CD4-positive, CD25-positive, alpha-beta regulatory T cell (primary cell): ENCODE data around the gene LMAN1L. TPM values are rescaled to one million over a fixed set of nuclear protein-coding genes. Genes with fewer than 3 reads are reported as not detected.

Source experiments
- ATAC-seq, 2 donors: fragments of 150-1000 bp; cut with Tn5 transposase; one replicate each; pipeline ENCODE4 v1.10.0; 2021; ENCODE audit warnings: low read depth in 2 of 2, moderate number of reproducible peaks in 2 of 2, moderate library complexity in 1 of 2
- DNase-seq, 3 donors: peaks; one replicate each; pipeline versions ENCODE4 v3.0.0 to v3.0.0-alpha.2; 2012 to 2022; ENCODE audit warnings: mixed read lengths in 1 of 3
- H3K27ac ChIP-seq: one replicate; pipeline ENCODE4 v1.7.0; 2013; ENCODE audit warnings: mild to moderate bottlenecking, low read length; ENCODE audit not compliant: insufficient read depth, poor library complexity, severe bottlenecking
- H3K27me3 ChIP-seq: one replicate; pipeline ENCODE4 v1.7.0; 2013; ENCODE audit warnings: low read length; ENCODE audit not compliant: control insufficient read depth, insufficient read depth
- H3K36me3 ChIP-seq: one replicate; pipeline ENCODE4 v1.7.0; 2013; ENCODE audit warnings: mild to moderate bottlenecking, low read length, moderate library complexity; ENCODE audit not compliant: control insufficient read depth, insufficient read depth
- H3K4me1 ChIP-seq: 2 replicates; pipeline ENCODE4 v1.7.0; 2013; ENCODE audit warnings: mild to moderate bottlenecking, low read length; ENCODE audit not compliant: insufficient read depth, control insufficient read depth, poor library complexity, severe bottlenecking
- H3K4me3 ChIP-seq: one replicate; pipeline ENCODE4 v1.7.0; 2013; ENCODE audit warnings: low read depth, mild to moderate bottlenecking, low read length, moderate library complexity
- H3K9me3 ChIP-seq, 2 experiments: 1 replicate in 1 of 2; 2 replicates in 1 of 2; pipeline ENCODE4 v1.7.0; 2013; ENCODE audit warnings: low read length in 2 of 2, mild to moderate bottlenecking in 1 of 2, moderate library complexity in 1 of 2; ENCODE audit not compliant: control insufficient read depth in 2 of 2
- H3K27ac Mint-ChIP-seq, 3 donors: one replicate each; pipeline ENCODE4 v1.8.0; 2020 to 2022; ENCODE audit warnings: mild to moderate bottlenecking in 3 of 3, mixed read lengths in 3 of 3, moderate library complexity in 2 of 3
- H3K27me3 Mint-ChIP-seq: one replicate; pipeline ENCODE4 v1.8.0; 2022; ENCODE audit warnings: mild to moderate bottlenecking, mixed read lengths
- H3K36me3 Mint-ChIP-seq: one replicate; pipeline ENCODE4 v1.8.0; 2020; ENCODE audit warnings: mixed read lengths
- H3K4me1 Mint-ChIP-seq, 4 donors: one replicate each; pipeline ENCODE4 v1.8.0; 2020 to 2022; ENCODE audit warnings: mixed read lengths in 4 of 4, mild to moderate bottlenecking in 1 of 4
- H3K4me3 Mint-ChIP-seq, 4 donors: one replicate each; pipeline ENCODE4 v1.8.0; 2020 to 2022; ENCODE audit warnings: mild to moderate bottlenecking in 4 of 4, mixed read lengths in 4 of 4, moderate library complexity in 3 of 4
- H3K9me3 Mint-ChIP-seq, 7 donors: one replicate each; pipeline ENCODE4 v1.8.0; 2020 to 2022; ENCODE audit warnings: mixed read lengths in 7 of 7, mild to moderate bottlenecking in 3 of 7, moderate library complexity in 2 of 7
- polyA plus RNA-seq, 4 donors: library from polyadenylated mRNA; unstranded; fragments of 300-500 nt; fragmentation: Illumina TruSeq; gene quantifications; one replicate each; pipeline ENCODE4 v1.2.3, GENCODE V29; 2021
- total RNA-seq: library from RNA; stranded (reverse); gene quantifications from one replicate; pipeline ENCODE4 v1.2.3, GENCODE V29; 2022

LMAN1L gene
- not detected for total RNA-seq
- not detected for polyA plus RNA-seq

DNA sequence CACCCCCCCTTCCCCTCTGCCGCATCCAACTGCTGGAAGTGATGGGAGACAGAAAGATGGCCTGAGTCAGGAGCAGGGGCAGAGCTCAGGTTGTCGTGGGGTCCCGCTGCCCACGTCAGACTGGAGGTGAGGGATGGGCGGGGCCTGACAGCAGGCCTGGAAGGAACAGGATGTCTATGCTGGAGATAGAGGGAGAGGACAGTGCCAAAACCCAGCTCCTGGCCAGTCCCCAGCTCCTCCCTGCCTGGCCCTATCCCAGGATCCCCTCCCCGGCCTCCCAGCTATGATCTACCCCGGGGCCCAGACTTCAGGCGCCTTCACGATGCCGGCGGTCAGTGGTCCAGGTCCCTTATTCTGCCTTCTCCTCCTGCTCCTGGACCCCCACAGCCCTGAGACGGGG is at the start of gene LMAN1L:
TSS of gene LMAN1L (plus strand) at position 303 of the 400 bp plus-strand sequence. CDS start at position 323, 20 bp downstream.
- H3K4me1 Mint-ChIP-seq: peaks cover 0 to 17% (median 8%) of the 10 kb centered on the region in 4 donors
- H3K27me3 ChIP-seq: no peaks in the 10 kb centered on the region
- ATAC-seq: no peak
- H3K27ac ChIP-seq: no peak within 1 kb of the TSS
- H3K4me1 ChIP-seq: no peaks in the 10 kb centered on the region
- H3K4me3 ChIP-seq: no peak within 1 kb of the TSS
- no peaks in the 10 kb centered on the region for H3K36me3 Mint-ChIP-seq
- H3K36me3 ChIP-seq: no peaks in the 10 kb centered on the region
- no peaks in the 10 kb centered on the region for H3K9me3 Mint-ChIP-seq
- H3K27ac Mint-ChIP-seq: peak within 1 kb of the TSS in 1 of 3 donors; percentile 46
- H3K9me3 ChIP-seq: no peaks in the 10 kb centered on the region
- no peak within 1 kb of the TSS for H3K4me3 Mint-ChIP-seq
- H3K27me3 Mint-ChIP-seq: peaks cover 4% of the 10 kb centered on the region
- DNase-seq: no peak

DNA sequence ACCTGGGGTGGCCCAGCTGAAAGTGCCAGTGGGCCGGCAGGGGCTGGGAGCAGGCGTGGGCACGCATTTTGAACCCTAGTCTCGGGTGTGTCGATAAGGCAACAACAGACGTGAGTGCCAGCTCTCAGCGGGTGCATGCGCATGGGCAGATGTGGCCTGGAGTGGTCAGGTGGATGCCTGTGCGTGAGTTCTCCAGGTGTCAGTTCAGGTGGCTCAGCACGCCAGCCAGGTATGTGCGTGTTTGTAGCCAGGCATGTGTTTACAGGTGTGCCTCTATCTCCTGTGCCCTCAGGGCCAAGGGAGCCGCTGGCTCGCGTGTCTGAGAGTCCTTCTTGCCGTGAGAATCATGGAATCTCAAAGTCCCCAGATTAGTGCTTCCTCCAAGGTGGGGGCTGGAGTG is 49.2 kb upstream of the LMAN1L start:
- H3K27ac Mint-ChIP-seq: no peak overlapping the region
- no peaks in the 10 kb centered on the region for H3K9me3 Mint-ChIP-seq
- H3K4me1 Mint-ChIP-seq: no peaks in the 10 kb centered on the region
- DNase-seq (no peak), ATAC-seq (no peak)
- H3K4me3 Mint-ChIP-seq: no peak overlapping the region
- Histone ChIP-seq H3K4me1 (no peaks in the 10 kb centered on the region), H3K36me3 (no peaks in the 10 kb centered on the region), H3K27me3 (no peaks in the 10 kb centered on the region), H3K4me3 (no peak overlapping the region), H3K27ac (no peak overlapping the region), H3K9me3 (no peaks in the 10 kb centered on the region)
- peaks cover 21% of the 10 kb centered on the region for H3K27me3 Mint-ChIP-seq
- H3K36me3 Mint-ChIP-seq: no peaks in the 10 kb centered on the region

DNA sequence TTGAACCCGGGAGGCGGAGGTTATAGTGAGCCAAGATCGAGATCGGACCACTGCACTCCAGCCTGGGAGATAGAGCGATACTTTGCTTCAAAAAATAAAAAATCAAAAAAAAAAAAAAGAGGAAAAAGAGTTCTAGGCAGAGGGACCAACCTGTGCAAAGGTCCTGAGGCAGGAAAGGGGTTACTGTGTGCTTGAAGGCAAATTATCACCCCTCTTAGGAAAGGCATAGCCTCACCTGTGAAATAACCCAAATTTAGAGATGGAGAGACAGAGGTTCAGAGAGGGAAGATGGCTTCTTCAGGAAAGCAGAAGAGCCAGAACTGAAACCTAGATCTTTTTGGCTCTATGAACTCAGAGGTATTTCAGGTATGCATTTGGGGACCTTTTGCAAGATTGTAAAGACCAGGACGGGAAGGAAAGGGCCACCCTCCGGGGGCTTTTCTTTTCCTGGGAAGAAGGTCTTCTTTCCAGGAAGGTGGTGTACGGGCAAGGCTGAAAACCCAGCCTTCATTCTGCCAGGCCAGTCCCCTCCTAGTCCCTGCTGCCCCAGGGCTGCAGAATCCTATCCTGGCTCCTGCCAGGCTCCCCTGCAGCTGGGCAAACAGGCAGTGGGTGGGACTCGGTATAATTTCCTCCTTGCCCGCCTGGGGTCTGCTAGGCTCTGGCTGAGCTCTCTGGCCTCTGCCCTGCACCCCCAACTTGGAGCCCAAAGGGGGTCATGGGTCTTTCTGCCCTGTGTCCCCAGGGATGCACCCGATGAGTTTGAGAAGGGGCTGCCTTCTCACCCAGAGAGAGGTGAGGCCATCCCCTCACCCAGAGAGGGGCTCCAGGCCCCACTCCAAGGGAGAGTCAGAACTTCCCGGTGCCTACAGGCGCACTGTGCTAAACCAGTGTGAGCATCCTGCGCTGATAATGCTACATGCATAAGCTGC is 45.2 kb upstream of the LMAN1L start:
- H3K27ac ChIP-seq: no peak overlapping the region
- Mint-ChIP-seq H3K36me3 (no peaks in the 10 kb centered on the region), H3K27ac (no peak overlapping the region), H3K4me3 (no peak overlapping the region), H3K4me1 (peaks cover 4 to 22% (median 10%) of the 10 kb centered on the region in 4 donors), H3K27me3 (peaks cover 32% of the 10 kb centered on the region), H3K9me3 (no peaks in the 10 kb centered on the region)
- no peak for DNase-seq
- no peaks in the 10 kb centered on the region for H3K36me3 ChIP-seq
- H3K4me1 ChIP-seq: peaks cover 19% of the 10 kb centered on the region
- H3K4me3 ChIP-seq: no peak overlapping the region
- no peaks in the 10 kb centered on the region for H3K9me3 ChIP-seq
- no peak for ATAC-seq
- H3K27me3 ChIP-seq: no peaks in the 10 kb centered on the region

DNA sequence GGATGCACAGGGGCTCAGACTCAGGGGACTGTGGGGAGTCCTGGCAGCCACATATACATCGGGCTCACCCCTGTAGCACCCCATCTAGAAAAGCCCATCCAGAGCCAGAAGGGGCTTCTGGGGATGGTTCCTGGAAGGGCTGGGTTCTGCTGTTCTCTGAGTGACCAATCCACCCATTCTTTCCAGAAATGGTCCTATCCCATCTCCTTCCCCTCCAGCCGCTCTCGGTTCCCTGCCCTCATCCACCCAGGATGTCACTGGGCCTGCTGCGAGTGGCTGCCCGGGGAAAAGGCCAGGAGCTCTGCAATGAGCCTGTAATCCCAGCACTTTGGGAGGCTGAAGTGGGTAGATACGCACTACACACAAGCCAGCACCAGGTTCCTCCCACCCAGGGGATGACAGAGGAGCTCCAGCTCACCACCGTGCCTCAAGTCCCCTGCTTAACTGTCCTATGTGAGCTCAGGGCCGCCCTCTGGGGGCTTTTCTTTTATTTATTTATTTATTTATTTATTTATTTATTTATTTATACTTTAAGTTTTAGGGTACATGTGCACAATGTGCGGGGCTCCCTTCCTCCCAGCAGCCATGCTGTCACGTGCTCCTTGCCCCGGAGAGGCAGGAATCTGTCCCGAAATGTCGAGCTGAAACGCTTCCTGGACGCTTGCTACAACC is 44.4 kb upstream of the LMAN1L start:
- Histone ChIP-seq H3K9me3 (no peaks in the 10 kb centered on the region), H3K36me3 (no peaks in the 10 kb centered on the region), H3K4me1 (peaks cover 19% of the 10 kb centered on the region), H3K4me3 (no peak overlapping the region), H3K27ac (no peak overlapping the region), H3K27me3 (no peaks in the 10 kb centered on the region)
- no peaks in the 10 kb centered on the region for H3K36me3 Mint-ChIP-seq
- no peaks in the 10 kb centered on the region for H3K9me3 Mint-ChIP-seq
- peaks cover 4 to 27% (median 10%) of the 10 kb centered on the region in 4 donors for H3K4me1 Mint-ChIP-seq
- DNase-seq (no peak), ATAC-seq (no peak)
- peaks cover 32% of the 10 kb centered on the region for H3K27me3 Mint-ChIP-seq
- H3K4me3 Mint-ChIP-seq: no peak overlapping the region
- H3K27ac Mint-ChIP-seq: peak overlapping the region in 2 of 3 donors; percentile 34 to 67

DNA sequence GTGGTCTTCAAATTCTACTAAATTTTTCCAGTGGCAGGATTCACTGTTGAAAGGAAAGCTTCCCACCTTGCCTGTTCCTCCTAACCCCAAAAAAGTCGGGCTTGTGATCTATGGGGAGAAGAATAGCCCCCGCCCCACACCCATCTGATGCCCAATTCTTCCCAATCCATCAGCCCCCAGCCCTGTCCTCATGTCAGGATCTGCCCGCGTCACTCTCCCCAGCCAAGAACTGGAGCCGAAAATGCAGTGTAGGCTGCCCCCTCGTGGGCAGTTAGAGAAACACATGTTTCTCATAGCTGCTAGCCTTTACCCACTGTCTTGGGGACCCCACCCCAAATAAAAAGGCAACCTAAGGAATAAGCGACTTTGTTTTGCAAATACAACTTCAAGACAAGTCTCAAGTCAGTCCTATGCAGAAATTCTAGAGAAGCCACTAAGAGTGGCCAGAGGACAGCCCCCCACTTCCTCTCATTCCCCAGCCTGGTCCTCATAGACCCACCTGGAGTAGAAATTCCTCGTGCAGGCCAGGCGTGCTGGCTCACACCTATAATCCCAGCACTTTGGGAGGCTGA is 43.8 kb upstream of the LMAN1L start:
- Histone ChIP-seq H3K4me1 (peaks cover 24% of the 10 kb centered on the region), H3K27ac (no peak overlapping the region), H3K36me3 (no peaks in the 10 kb centered on the region), H3K9me3 (no peaks in the 10 kb centered on the region), H3K4me3 (no peak overlapping the region), H3K27me3 (no peaks in the 10 kb centered on the region)
- Mint-ChIP-seq H3K27ac (peak overlapping the region in 2 of 3 donors; percentile 34 to 67), H3K36me3 (no peaks in the 10 kb centered on the region), H3K4me3 (peak overlapping the region in 1 of 4 donors; percentile 1), H3K9me3 (no peaks in the 10 kb centered on the region), H3K4me1 (peaks cover 5 to 33% (median 12%) of the 10 kb centered on the region in 4 donors), H3K27me3 (peaks cover 32% of the 10 kb centered on the region)
- peak in 1 of 2 donors; percentile 52 for ATAC-seq
- DNase-seq: peak; percentile 54 to 64 (median 62)

DNA sequence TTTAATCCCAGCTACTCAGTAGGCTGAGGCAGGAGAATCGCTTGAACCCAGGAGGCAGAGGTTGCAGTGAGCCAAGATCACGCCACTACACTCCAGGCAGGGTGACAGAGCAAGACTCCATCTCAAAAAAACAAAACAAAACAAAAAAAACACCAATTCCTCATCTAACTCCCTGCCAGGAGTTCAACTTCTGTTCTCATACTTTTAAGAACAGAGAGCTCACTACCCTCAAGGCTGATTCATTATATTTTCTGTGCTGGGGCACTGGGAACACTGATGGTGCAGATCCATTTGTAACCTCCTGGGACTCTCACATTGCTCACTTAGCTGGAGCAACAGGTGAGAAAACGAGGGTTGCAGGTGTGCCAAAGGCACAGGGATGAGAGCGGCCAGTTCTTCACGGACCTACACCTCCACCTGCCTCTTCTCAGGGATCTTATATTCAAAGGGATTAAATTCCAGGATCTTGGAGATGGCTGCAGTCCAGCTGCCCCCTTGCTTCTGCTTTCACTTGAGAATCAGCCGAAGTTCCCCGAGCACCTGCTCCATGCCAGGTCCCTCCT is 43.1 kb upstream of the LMAN1L start:
- no peaks in the 10 kb centered on the region for H3K36me3 ChIP-seq
- peaks cover 5 to 40% (median 15%) of the 10 kb centered on the region in 4 donors for H3K4me1 Mint-ChIP-seq
- no peaks in the 10 kb centered on the region for H3K27me3 ChIP-seq
- ATAC-seq (no peak), DNase-seq (no peak)
- peaks cover 27% of the 10 kb centered on the region for H3K4me1 ChIP-seq
- H3K27ac Mint-ChIP-seq: no peak overlapping the region
- H3K4me3 ChIP-seq: no peak overlapping the region
- no peaks in the 10 kb centered on the region for H3K9me3 ChIP-seq
- no peak overlapping the region for H3K27ac ChIP-seq
- H3K27me3 Mint-ChIP-seq: peaks cover 29% of the 10 kb centered on the region
- no peaks in the 10 kb centered on the region for H3K9me3 Mint-ChIP-seq
- H3K4me3 Mint-ChIP-seq: no peak overlapping the region
- no peaks in the 10 kb centered on the region for H3K36me3 Mint-ChIP-seq

DNA sequence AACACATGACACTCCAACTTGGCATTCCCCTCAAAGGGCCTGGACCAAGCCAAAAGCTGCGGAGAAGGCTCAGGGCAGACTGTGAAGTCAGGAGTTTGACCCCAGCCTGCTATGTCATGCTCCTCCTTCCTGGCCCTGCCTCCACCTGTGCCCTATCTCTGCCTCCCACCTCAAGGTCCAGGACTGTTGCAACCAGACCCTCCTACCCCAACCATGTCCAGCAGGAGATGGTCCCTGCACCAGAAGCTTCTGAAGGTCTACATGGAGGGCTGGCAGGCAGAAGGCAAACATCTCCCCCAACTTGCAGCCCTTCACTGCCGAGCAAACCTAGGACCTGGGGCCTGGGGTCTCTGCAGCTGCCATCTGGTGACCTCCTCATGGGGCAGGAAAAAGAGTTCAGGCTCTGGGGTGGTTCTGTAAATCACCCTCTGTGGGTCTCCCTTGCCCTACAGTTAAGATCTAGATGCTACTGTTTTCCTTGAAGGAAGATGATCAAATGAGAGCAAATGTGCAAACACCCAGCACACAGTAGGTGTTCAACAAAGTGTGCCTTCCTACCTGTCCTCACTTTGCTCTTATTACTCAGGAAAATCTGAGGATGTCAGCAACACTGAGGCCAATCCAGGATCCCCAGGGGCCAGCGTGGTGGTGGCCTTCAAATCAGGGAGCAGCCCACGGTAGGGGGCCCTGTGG is 42.3 kb upstream of the LMAN1L start:
- Mint-ChIP-seq H3K27ac (peak overlapping the region in 1 of 3 donors; percentile 78), H3K4me3 (no peak overlapping the region), H3K36me3 (no peaks in the 10 kb centered on the region), H3K27me3 (peaks cover 23% of the 10 kb centered on the region), H3K9me3 (no peaks in the 10 kb centered on the region), H3K4me1 (peaks cover 5 to 46% (median 19%) of the 10 kb centered on the region in 4 donors)
- no peak for DNase-seq
- Histone ChIP-seq H3K27ac (no peak overlapping the region), H3K27me3 (no peaks in the 10 kb centered on the region), H3K4me3 (no peak overlapping the region), H3K4me1 (peaks cover 33% of the 10 kb centered on the region), H3K36me3 (no peaks in the 10 kb centered on the region), H3K9me3 (no peaks in the 10 kb centered on the region)
- ATAC-seq: no peak
